ENCODE measurements around the gene P4HB. TPM values are rescaled to one million over a fixed set of nuclear protein-coding genes. Genes with fewer than 3 reads are reported as not detected.

Gene P4HB
- total and polyA plus RNA-seq, 4 donors: 143 to 443 (median 283) TPM

DNA sequence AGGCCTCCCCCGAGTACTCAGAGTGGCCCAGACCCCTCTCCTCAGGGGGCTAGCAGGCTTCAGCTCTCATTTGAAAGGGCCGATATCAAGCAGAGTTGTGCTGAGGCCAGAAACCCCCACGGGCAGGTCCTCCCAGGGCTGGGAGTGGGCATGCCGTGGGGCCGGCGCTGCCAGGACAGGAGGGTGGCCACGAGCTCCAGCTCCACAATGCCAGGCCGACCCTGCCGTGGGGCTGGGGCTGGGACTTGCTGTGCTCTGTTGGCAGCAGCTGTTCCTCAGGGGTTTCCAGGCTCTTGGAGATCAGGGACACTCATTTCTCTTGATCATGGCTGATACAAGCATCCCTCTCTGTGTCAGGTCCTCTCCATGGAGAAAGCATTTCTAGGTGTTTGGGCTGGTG lies 38.5 kb upstream of the P4HB start:
- H3K27ac ChIP-seq (ENCODE audit: low read depth, low read length): no peak overlapping the region
- H3K4me1 ChIP-seq (ENCODE audit: control insufficient read depth, insufficient read depth, low read length): peaks cover 21% of the 10 kb centered on the region
- DNase-seq (ENCODE audit: low read depth in 4 of 6, low spot score in 6 of 6): no peak
- H3K36me3 ChIP-seq (ENCODE audit: control insufficient read depth, insufficient read depth, low read length): peaks cover 87% of the 10 kb centered on the region
- WGBS (ENCODE audit: insufficient coverage): 90% methylated on average over 9 of the region's 9 CpGs
- H3K27me3 ChIP-seq (ENCODE audit: control insufficient read depth, insufficient read depth, low read length): peaks cover 3% of the 10 kb centered on the region
- H3K4me3 ChIP-seq (ENCODE audit: low read depth, low read length): no peak overlapping the region
- H3K9me3 ChIP-seq (ENCODE audit: control insufficient read depth, insufficient read depth, low read length): no peaks in the 10 kb centered on the region

DNA sequence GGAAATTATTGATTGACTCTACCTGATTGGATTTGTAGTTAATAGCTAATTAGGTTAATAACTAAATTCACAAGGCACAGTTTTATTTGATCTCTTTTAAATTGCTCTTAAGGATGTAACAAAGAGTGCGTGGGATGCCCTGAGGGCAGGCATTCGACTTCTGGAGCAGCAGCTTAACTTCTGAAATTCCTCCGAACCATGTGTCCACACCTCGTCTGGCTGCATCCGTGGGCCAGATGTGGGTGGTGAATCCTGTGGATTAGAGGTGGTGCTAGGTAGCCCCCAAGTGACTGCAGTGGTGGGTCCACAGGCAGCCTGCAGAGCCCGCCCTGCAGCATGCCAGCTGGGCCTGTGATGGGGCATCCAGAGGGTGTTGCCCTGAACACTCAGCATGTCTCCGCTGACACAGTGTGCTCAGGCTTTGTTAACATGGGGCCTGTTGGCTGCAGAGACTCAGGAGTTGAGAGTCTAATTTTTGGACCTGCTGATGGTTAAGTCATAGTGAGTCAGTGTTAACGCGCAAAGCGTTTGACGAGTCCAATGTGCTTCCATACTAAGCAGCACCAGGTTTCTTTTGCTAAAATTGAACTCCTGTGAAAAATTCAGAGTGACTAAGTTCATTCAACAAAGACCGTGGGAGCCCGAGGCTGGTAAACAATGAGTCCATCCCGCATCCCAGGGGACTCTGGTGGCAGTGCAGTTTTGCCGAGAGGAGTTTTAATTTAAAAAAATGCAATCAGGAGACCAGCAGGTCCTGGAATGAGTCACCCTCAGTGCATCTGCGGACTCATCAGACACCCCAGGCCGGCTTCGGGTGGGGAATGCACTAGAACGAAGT lies 37.9 kb upstream of the P4HB start:
- no peak for DNase-seq (ENCODE audit: low read depth in 4 of 6, low spot score in 6 of 6)
- no peaks in the 10 kb centered on the region for H3K9me3 ChIP-seq (ENCODE audit: control insufficient read depth, insufficient read depth, low read length)
- H3K4me3 ChIP-seq (ENCODE audit: low read depth, low read length): no peak overlapping the region
- peaks cover 84% of the 10 kb centered on the region for H3K36me3 ChIP-seq (ENCODE audit: control insufficient read depth, insufficient read depth, low read length)
- peaks cover 19% of the 10 kb centered on the region for H3K4me1 ChIP-seq (ENCODE audit: control insufficient read depth, insufficient read depth, low read length)
- no peak overlapping the region for H3K27ac ChIP-seq (ENCODE audit: low read depth, low read length)
- peaks cover 3% of the 10 kb centered on the region for H3K27me3 ChIP-seq (ENCODE audit: control insufficient read depth, insufficient read depth, low read length)
- WGBS (ENCODE audit: insufficient coverage): 93% methylated on average over 19 of the region's 19 CpGs

GRCh38 chr17:81895400-81895799 lies 35.1 kb upstream of the P4HB start:
- Histone ChIP-seq H3K4me3 (ENCODE audit: low read depth, low read length) (no peak overlapping the region), H3K27ac (ENCODE audit: low read depth, low read length) (no peak overlapping the region), H3K36me3 (ENCODE audit: control insufficient read depth, insufficient read depth, low read length) (peaks cover 69% of the 10 kb centered on the region), H3K4me1 (ENCODE audit: control insufficient read depth, insufficient read depth, low read length) (peaks cover 13% of the 10 kb centered on the region), H3K27me3 (ENCODE audit: control insufficient read depth, insufficient read depth, low read length) (no peaks in the 10 kb centered on the region), H3K9me3 (ENCODE audit: control insufficient read depth, insufficient read depth, low read length) (no peaks in the 10 kb centered on the region)
- no peak for DNase-seq (ENCODE audit: low read depth in 4 of 6, low spot score in 6 of 6)
- WGBS (ENCODE audit: insufficient coverage): 99% methylated on average over 7 of the region's 11 CpGs

DNA sequence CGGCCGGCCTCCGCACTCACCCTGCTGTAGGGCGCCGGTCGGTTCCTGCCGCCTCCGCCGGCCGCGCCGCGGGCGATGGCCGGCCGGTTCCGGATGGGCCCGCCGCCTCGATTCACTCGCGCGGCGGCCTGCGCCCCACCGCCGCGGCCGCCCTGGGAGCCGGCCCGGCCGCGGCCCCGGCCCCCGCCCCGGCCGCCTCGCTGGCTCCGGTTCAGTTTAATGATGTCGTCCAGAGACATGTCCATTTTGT lies 30.9 kb upstream of the P4HB start:
- Histone ChIP-seq H3K36me3 (ENCODE audit: control insufficient read depth, insufficient read depth, low read length) (peaks cover 70% of the 10 kb centered on the region), H3K27ac (ENCODE audit: low read depth, low read length) (no peak overlapping the region), H3K27me3 (ENCODE audit: control insufficient read depth, insufficient read depth, low read length) (no peaks in the 10 kb centered on the region), H3K9me3 (ENCODE audit: control insufficient read depth, insufficient read depth, low read length) (no peaks in the 10 kb centered on the region), H3K4me1 (ENCODE audit: control insufficient read depth, insufficient read depth, low read length) (peaks cover 24% of the 10 kb centered on the region), H3K4me3 (ENCODE audit: low read depth, low read length) (peak overlapping the region; percentile 51)
- WGBS (ENCODE audit: insufficient coverage): under 1% methylated on average over 40 of the region's 40 CpGs
- no peak for DNase-seq (ENCODE audit: low read depth in 4 of 6, low spot score in 6 of 6)

- DNase-seq (ENCODE audit: low read depth in 4 of 6, low spot score in 6 of 6): no peak
- WGBS (ENCODE audit: insufficient coverage): 10% methylated on average over 65 of the region's 69 CpGs
- Histone ChIP-seq H3K36me3 (ENCODE audit: control insufficient read depth, insufficient read depth, low read length) (peaks cover 71% of the 10 kb centered on the region), H3K4me3 (ENCODE audit: low read depth, low read length) (peak overlapping the region; percentile 51), H3K4me1 (ENCODE audit: control insufficient read depth, insufficient read depth, low read length) (peaks cover 24% of the 10 kb centered on the region), H3K9me3 (ENCODE audit: control insufficient read depth, insufficient read depth, low read length) (no peaks in the 10 kb centered on the region), H3K27ac (ENCODE audit: low read depth, low read length) (peak overlapping the region; percentile 3), H3K27me3 (ENCODE audit: control insufficient read depth, insufficient read depth, low read length) (no peaks in the 10 kb centered on the region)
Observed at GRCh38 chr17:81890447-81891302, 30.3 kb upstream of the P4HB start.

- 86% methylated on average over 7 of the region's 9 CpGs for WGBS (ENCODE audit: insufficient coverage)
- no peaks in the 10 kb centered on the region for H3K27me3 ChIP-seq (ENCODE audit: control insufficient read depth, insufficient read depth, low read length)
- peaks cover 24% of the 10 kb centered on the region for H3K4me1 ChIP-seq (ENCODE audit: control insufficient read depth, insufficient read depth, low read length)
- H3K36me3 ChIP-seq (ENCODE audit: control insufficient read depth, insufficient read depth, low read length): peaks cover 71% of the 10 kb centered on the region
- H3K9me3 ChIP-seq (ENCODE audit: control insufficient read depth, insufficient read depth, low read length): no peaks in the 10 kb centered on the region
- H3K4me3 ChIP-seq (ENCODE audit: low read depth, low read length): no peak overlapping the region
- no peak overlapping the region for H3K27ac ChIP-seq (ENCODE audit: low read depth, low read length)
- DNase-seq (ENCODE audit: low read depth in 4 of 6, low spot score in 6 of 6): no peak
Observed at GRCh38 chr17:81889602-81890001, 29.3 kb upstream of the P4HB start.

- Histone ChIP-seq H3K36me3 (ENCODE audit: control insufficient read depth, insufficient read depth, low read length) (peaks cover 71% of the 10 kb centered on the region), H3K4me1 (ENCODE audit: control insufficient read depth, insufficient read depth, low read length) (peaks cover 24% of the 10 kb centered on the region), H3K27ac (ENCODE audit: low read depth, low read length) (no peak overlapping the region), H3K4me3 (ENCODE audit: low read depth, low read length) (no peak overlapping the region), H3K27me3 (ENCODE audit: control insufficient read depth, insufficient read depth, low read length) (no peaks in the 10 kb centered on the region), H3K9me3 (ENCODE audit: control insufficient read depth, insufficient read depth, low read length) (no peaks in the 10 kb centered on the region)
- WGBS (ENCODE audit: insufficient coverage): 97% methylated on average over 16 of the region's 16 CpGs
- DNase-seq (ENCODE audit: low read depth in 4 of 6, low spot score in 6 of 6): no peak
Observed at GRCh38 chr17:81888988-81889595, 28.8 kb upstream of the P4HB start.

DNA sequence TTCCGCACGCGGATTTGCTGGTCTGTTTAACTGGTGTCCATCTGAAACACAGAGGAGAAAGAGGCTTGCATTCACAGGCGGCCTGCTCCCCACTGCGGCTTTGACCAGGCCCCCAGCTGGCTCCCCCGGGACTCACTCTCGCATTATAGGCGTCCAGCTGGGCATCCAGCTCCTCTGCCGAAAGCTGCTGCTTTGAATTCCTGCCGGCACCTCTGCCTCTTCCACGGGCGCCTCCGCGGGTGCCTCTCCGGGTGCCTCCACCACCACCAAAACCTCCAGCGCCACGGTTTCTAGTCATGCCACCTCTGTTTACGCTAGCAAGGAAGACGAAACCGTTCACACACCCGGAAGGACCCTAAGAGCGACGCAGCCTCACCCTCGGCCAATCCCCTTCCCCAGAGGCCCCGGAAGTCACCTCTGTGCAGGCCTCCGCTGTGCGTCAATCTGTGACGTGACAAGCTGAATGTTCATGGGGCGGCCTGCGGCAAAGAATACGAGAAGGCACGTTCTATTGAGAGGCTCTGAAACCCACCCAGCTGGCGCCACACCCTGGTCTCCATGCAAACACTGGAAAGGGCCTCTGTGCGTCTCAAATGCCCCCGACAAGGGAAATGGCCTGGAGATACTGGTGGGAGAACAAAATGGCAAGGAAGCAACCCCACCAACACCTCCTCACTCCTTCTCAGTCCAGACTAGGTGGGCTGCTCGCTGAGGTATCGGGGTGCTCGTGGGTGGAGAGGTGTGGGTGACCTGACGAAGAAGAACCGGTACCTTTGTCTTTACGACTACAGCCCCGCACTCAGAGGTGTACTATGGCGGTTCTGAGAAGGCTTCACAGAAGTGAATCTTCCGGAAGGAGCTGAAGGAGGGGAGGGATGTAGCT lies 28.0 kb upstream of the P4HB start:
- H3K36me3 ChIP-seq (ENCODE audit: control insufficient read depth, insufficient read depth, low read length): peaks cover 73% of the 10 kb centered on the region
- 94% methylated on average over 41 of the region's 44 CpGs for WGBS (ENCODE audit: insufficient coverage)
- H3K4me3 ChIP-seq (ENCODE audit: low read depth, low read length): no peak overlapping the region
- H3K27ac ChIP-seq (ENCODE audit: low read depth, low read length): no peak overlapping the region
- no peaks in the 10 kb centered on the region for H3K9me3 ChIP-seq (ENCODE audit: control insufficient read depth, insufficient read depth, low read length)
- no peaks in the 10 kb centered on the region for H3K27me3 ChIP-seq (ENCODE audit: control insufficient read depth, insufficient read depth, low read length)
- peaks cover 24% of the 10 kb centered on the region for H3K4me1 ChIP-seq (ENCODE audit: control insufficient read depth, insufficient read depth, low read length)
- DNase-seq (ENCODE audit: low read depth in 4 of 6, low spot score in 6 of 6): no peak

DNA sequence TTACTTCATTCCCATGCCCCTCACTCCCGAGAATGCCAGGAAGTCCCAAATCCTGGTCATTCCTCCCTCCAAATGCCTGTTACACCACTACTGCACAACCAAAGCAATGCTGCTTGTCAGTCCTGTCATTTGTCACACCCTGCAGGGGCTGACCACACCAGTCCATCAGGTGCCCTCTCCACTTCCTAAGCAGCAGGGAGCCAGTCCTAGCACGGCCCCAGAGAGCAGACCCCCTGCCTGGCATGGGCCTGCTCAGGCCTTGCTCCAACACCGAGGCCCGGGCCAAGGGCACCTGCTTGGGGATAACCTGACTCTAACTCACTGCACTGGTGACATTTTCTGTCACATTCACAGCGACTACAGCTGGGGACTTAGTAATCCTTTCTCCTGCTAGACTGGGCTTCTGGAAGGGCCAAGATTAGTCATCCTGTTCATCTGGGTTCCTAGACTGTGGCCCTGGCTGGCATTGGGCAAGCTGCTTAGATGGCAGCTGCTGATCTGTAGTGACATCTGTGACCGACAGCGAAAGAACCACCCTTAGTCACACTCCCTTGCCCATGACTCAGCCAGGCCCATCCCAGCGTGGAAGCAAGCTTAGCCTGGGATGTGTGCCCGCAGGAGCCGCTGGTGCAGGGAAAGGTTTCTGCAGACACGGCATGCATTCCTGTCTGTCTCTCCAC lies 25.7 kb upstream of the P4HB start:
- 93% methylated on average over 11 of the region's 11 CpGs for WGBS (ENCODE audit: insufficient coverage)
- DNase-seq (ENCODE audit: low read depth in 4 of 6, low spot score in 6 of 6): no peak
- H3K36me3 ChIP-seq (ENCODE audit: control insufficient read depth, insufficient read depth, low read length): peaks cover 88% of the 10 kb centered on the region

More for the DNA sequence above, 25.7 kb upstream of the P4HB start:
- H3K4me3 ChIP-seq (ENCODE audit: low read depth, low read length): no peak overlapping the region
- H3K4me1 ChIP-seq (ENCODE audit: control insufficient read depth, insufficient read depth, low read length): peaks cover 14% of the 10 kb centered on the region
- H3K9me3 ChIP-seq (ENCODE audit: control insufficient read depth, insufficient read depth, low read length): no peaks in the 10 kb centered on the region
- H3K27ac ChIP-seq (ENCODE audit: low read depth, low read length): no peak overlapping the region
- H3K27me3 ChIP-seq (ENCODE audit: control insufficient read depth, insufficient read depth, low read length): no peaks in the 10 kb centered on the region
